HG02759 (cell line): ENCODE results near the gene MGMT.
A peak's percentile ranks its signal among the peaks of the same experiment; 100 is the strongest.

ENCODE experiments used
- ATAC-seq: cut with Tn5 transposase; IDR thresholded peaks from one replicate; pipeline ENCODE4 v1.9.1; 2021; ENCODE audit warnings: mild to moderate bottlenecking, moderate library complexity; ENCODE audit not compliant: unreplicated experiment

MGMT gene

DNA sequence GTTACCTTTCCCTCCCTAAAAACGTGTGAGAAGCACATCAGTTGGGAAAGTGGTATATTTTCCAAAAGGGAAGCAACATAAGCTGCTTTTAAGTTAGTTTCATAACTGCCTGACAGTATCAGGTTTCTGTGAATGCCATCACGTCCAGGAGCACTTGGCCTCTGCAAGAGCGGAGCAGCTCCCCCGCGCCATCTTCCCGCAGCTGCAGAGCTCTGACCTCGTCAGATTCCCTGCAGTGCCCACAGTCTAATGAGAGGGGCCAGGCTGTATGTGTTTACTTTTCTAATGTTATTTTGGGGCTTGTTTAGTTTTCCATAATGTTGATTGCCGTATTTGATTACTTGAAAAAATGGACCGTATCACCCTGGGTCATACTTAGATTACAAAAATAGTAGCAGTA lies 74.2 kb downstream of the MGMT start:
- ATAC-seq = no peak

DNA sequence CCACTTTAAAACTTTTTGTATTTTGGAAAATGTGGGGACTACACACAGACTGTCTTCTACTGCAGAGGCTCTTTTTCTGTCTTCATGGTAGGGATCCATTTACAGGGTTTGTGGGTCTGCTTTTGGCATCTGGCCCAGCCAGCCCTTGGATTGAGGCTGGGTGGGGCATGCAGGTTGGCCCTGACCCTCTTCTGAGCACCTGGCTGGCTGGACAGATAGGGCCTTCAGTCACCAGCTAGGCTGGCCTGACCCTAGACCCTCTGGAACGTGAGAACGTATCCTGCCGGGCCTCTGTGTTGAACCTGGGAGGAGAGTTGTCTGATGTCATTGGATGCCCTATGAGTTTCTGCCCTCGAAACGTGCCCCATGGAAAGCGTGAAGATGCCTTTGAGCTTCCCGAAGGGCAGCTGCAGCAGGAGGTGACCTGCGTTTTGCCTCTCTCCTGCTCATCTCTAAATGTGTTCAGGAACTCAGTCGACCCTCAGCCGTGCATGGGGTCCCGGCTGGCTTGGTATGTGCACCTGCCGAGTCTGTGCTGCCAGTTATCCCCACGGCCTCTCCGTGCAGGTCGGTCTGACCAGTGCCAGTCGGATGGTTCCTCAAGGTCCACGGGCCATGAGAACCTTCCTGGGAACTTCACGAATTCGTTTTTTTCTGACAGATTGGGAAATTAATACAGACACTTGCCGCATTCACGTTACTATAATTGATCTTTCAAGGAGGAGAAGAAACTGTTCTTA lies 74.9 kb downstream of the MGMT start:
- ATAC-seq = no peak

DNA sequence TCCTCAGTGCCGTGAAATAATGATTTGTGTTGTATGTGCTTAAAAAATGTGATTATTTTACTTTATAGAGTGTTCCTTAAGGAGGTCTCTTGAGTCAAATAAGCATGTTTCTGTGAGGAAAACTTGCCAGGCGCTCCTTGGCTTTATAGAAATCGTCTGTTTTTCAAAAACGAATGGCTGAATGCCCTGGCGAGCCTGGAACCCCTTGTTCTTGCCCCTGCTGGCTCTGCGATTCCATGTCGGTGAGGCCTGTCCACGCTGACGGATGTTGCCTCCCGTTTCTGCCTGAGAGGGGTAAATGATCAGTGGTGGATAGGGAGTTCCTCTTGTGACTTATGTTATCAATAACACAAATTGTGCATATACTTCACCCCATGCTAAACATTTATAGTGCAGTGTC lies 75.5 kb downstream of the MGMT start:
- no peak for ATAC-seq

- no peak for ATAC-seq
These were observed 77.5 kb downstream of the MGMT start for GRCh38 chr10:129544205-129545202.

DNA sequence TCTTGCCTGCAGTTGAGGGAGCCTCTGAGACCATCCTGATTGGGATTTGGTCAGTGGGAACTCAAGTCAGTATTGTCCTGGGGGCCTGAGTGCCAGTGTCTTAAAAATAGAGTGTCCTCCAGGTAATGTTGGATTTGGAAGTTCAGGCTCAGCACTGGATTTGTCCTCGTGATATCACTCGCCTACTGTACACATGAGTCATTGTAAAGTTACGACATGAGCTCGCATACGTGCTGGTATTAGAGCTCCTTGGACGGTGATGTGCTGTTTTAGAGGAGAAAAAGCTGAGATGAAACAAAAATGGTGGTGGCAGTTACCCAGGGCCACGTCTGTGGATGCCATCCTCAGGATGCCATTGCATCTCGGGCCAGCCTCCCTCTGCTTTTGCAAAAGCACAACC lies 78.2 kb downstream of the MGMT start:
- ATAC-seq = no peak

DNA sequence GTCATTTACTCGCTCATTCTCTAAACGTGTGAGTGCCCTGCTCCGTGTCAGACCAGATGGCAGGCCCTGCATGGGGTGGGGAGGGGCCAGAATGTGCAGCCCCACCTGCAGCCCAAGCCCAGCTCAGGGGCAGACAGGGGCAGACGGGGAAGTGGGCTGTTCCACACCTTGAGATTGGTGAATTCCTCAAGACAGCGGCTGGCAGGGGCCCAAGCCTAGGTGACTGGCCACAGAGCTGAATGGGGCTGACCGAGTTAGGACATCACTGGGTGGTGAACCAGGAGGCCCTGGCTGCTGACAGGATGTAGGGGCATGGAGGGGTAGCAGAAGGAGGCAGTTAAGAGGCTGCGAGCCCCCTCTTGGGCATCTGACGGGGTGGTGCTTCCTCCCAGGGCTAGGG lies 79.1 kb downstream of the MGMT start:
- no peak for ATAC-seq

GRCh38 chr10:129547608-129548007 lies 80.6 kb downstream of the MGMT start:
- no peak for ATAC-seq

DNA sequence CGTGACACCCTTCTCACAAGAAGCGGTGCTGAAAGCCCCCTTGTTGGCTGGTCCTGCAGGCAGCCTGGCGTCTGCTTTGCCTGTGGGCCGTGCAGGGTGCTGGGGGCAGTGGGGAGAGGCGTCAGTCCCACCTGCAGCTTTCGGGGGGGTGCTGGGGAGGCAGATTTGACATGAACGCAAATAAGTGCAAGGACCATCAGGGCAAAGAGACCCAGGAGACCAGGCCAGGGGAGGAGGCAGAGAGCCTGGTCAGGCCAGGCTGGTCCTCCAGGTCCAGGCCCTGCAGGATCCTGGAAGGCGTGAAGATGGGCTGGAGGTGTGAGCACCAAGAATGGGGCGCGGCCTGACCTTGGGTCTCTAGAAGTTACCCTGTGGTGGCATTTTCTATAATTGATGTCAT lies 81.6 kb downstream of the MGMT start:
- no peak for ATAC-seq

- ATAC-seq = no peak
These were observed 83.0 kb downstream of the MGMT start for GRCh38 chr10:129550076-129550475.

- ATAC-seq = no peak
These were observed 83.6 kb downstream of the MGMT start for GRCh38 chr10:129550658-129551057.

DNA sequence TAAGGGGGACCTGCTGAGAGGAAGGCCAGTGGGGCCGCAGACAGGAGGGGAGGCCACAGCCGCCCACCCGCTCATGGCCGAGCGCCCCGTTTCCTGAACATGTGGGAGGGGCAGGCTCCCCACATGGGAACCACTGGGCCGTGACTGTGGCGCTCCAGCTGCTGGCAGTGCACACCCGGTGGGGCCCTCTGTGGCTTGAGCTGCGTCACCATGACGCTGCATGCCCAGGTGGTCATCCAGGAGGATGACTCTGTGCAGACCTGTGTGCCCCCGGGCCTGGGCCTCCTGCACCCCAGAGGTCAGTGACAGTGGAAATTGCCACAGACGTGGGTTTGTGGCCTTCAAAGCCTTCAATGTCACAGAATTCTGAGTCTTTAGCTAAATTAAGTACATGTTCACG lies 85.1 kb downstream of the MGMT start:
- ATAC-seq = peak; percentile 82

DNA sequence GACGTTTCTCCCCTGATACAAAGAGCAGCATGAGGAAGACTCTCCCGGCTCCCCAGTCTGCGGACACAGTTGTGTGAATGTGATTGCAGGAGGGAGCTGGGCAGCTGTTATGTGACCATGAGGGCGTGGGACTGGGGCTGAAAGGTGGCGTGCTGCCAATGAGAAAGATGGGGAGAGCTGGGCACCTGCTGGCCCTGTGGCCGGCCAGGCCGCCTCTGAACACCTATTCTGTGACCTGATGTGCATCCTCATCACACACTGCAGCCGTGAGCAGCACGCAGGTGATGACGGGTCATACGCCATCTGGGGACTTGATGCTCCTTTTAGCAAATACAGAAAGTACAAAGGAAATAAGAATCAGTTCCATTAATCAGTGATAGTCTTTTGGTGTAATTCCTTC lies 86.9 kb downstream of the MGMT start:
- ATAC-seq = no peak

DNA sequence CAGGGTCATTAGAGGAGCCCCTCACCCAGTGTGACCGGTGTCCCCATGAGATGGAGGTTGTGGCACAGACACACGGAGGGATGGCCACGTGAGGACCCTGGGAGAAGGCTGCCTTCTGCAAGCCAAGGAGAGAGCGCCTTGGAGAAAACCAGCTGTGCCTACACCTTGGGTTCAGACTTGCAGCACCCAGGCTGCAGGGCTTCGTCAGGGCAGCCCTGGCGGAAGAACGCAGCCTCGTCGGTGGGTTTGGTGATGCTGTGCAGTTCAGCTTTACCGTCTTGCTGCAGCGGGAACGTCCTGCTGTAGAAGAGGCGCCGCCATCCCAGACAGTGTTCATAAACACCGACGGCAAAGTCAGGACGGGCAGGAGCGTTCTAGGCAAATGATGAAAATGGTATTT lies 89.3 kb downstream of the MGMT start:
- ATAC-seq = no peak

DNA sequence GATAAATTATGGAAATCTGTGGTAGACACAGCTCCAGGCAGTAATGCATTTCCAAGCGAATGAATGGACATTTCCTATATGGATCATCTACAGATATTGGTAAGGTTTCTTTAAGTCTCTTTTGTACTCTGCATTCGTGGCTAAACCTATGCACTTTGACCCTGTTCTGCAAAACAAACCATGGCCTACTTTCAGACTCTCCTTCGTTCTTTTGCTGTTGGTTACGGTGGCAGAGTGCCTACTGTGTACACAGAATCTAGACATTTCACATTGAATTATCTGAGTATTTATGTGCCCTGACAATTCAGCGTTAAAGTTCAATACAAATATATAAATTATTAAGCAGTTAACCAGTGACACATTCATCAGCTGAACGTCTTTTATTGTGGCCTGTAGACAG lies 93.3 kb downstream of the MGMT start:
- no peak for ATAC-seq

- ATAC-seq = no peak
These were observed 95.4 kb downstream of the MGMT start for GRCh38 chr10:129562487-129562886.

DNA sequence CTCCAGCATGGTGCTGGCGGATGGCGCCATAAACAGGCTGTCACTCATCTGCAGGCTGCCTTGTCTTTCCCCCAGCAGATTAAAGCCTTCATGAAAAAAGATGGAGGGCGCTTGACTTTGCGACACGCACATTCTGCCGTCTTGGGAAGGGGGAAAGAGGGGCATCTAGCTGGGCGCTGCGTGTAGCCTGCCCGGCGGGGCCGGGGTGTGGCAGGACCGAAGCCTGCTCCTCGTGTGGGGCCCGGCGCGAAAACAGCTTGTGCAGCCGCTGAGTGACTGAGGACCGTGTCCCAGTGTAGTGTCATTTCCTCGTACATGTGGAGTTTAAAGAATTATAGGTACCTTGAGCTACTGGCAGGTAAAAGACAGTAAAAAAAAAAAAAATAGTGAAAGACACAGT lies 97.9 kb downstream of the MGMT start:
- ATAC-seq = no peak

GRCh38 chr10:129568583-129569344 lies 101.7 kb downstream of the MGMT start:
- no peak for ATAC-seq

DNA sequence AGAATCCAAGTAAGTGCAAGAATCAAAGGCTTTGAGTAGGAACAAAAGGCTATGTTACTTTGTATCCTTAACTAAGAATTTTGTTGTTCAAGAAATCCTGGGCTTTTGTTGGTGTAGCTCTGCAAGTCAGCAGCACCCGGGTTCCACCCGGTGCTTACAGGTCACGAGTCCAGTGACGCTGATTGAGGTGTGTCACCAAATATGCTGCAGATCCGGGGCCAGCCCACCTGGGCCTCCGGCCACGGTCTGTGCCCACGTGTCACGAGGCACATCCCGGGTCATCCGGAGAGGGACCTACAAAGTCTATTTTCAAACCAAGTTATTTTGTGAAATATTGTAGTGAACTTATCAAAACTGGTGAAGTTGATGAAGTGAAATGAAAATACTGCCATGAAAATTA lies 103.1 kb downstream of the MGMT start:
- no peak for ATAC-seq

DNA sequence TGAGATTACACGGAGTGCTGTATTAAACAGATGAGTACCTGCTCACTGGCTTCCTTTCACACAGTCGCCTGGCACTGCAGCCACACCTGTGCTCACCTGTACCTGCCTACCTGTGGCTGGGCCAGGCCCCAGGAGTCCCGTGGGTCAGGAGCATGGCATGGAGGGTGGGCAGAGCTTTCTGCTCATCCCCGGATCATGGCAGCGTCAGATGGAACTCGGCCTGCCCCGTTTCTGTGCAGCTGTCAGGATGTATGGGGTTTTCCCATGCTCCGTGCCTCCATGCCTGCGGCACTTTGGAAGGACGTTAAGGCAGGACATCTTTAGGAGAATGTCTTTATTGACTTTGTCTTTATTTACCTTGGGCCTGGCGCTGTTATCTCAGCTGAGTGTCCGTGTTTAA lies 112.2 kb downstream of the MGMT start:
- no peak for ATAC-seq

DNA sequence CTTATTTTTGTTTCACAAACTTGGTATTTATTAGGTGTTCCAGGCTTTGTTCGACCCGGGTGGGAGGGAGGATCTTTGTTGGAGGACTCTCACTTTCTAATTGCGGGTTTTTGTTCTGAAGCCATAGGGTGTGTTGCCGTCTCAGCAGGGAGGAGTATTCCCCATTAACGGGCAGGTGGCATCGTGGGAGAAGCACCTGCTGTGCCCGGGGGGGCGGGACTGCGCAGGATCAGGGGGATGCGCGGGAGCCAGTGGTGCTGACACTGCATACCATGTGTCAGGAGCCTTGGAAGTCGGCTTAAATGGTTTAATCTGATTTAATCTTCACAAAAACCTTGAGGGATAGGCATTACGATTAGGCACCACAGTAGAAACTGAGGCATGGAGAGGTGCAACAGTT lies 113.0 kb downstream of the MGMT start:
- no peak for ATAC-seq

- ATAC-seq = no peak
These were observed 113.9 kb downstream of the MGMT start for GRCh38 chr10:129580901-129581300.
